Central memory CD8-positive, alpha-beta T cell (primary cell): Measurements from ENCODE around the gene WNT5B.
A peak's percentile ranks its signal among the peaks of the same experiment; 100 is the strongest.

Experiments
- ATAC-seq: fragments of 150-1000 bp; cut with Tn5 transposase; replicated peaks from 2 replicates; pipeline ENCODE4 v1.10.0; 2022; ENCODE audit warnings: mild to moderate bottlenecking, moderate FRiP score, moderate number of reproducible peaks; ENCODE audit not compliant: poor library complexity, severe bottlenecking; ENCODE audit errors: extremely low read depth
- DNase-seq, 2 donors: peaks; one replicate each; pipeline ENCODE4 v3.0.0; 2021; ENCODE audit warnings: low spot score in 2 of 2
- H3K27ac Mint-ChIP-seq: one replicate; pipeline ENCODE4 v1.8.0; 2022; ENCODE audit warnings: low read depth, mild to moderate bottlenecking, moderate library complexity, mixed read lengths
- H3K27me3 Mint-ChIP-seq: one replicate; pipeline ENCODE4 v1.8.0; 2022; ENCODE audit warnings: mixed read lengths
- H3K36me3 Mint-ChIP-seq: one replicate; pipeline ENCODE4 v1.8.0; 2022; ENCODE audit warnings: mild to moderate bottlenecking, moderate library complexity, mixed read lengths; ENCODE audit not compliant: insufficient read depth
- H3K4me1 Mint-ChIP-seq: one replicate; pipeline ENCODE4 v1.8.0; 2022; ENCODE audit warnings: mixed read lengths
- H3K4me3 Mint-ChIP-seq: one replicate; pipeline ENCODE4 v1.8.0; 2022; ENCODE audit warnings: mild to moderate bottlenecking, moderate library complexity, mixed read lengths
- H3K9me3 Mint-ChIP-seq: one replicate; pipeline ENCODE4 v1.8.0; 2022; ENCODE audit warnings: mixed read lengths

The WNT5B gene

GRCh38 chr12:1655225-1655788 is 26.3 kb downstream of the WNT5B start:
- Mint-ChIP-seq H3K27ac (no peak overlapping the region), H3K9me3 (no peaks in the 10 kb centered on the region), H3K27me3 (no peaks in the 10 kb centered on the region), H3K36me3 (peaks cover 2% of the 10 kb centered on the region), H3K4me1 (peaks cover 3% of the 10 kb centered on the region), H3K4me3 (no peak overlapping the region)
- ATAC-seq (no peak), DNase-seq (no peak)

- no peaks in the 10 kb centered on the region for H3K27me3 Mint-ChIP-seq
- no peak overlapping the region for H3K4me3 Mint-ChIP-seq
- ATAC-seq, result no peak
- H3K27ac Mint-ChIP-seq, result no peak overlapping the region
- peaks cover 5% of the 10 kb centered on the region for H3K36me3 Mint-ChIP-seq
- H3K9me3 Mint-ChIP-seq, result no peaks in the 10 kb centered on the region
- H3K4me1 Mint-ChIP-seq, result peaks cover 7% of the 10 kb centered on the region
- DNase-seq, result no peak
These were observed 27.9 kb downstream of the WNT5B start for GRCh38 chr12:1656902-1657301.

- H3K27me3 Mint-ChIP-seq, result no peaks in the 10 kb centered on the region
- no peak for ATAC-seq
- H3K36me3 Mint-ChIP-seq, result peaks cover 6% of the 10 kb centered on the region
- H3K4me3 Mint-ChIP-seq, result no peak overlapping the region
- H3K4me1 Mint-ChIP-seq, result peaks cover 7% of the 10 kb centered on the region
- no peaks in the 10 kb centered on the region for H3K9me3 Mint-ChIP-seq
- H3K27ac Mint-ChIP-seq, result no peak overlapping the region
- no peak for DNase-seq
These were observed 28.7 kb downstream of the WNT5B start for GRCh38 chr12:1657688-1658087.

- H3K36me3 Mint-ChIP-seq, result peaks cover 11% of the 10 kb centered on the region
- DNase-seq, result peak; percentile 39 to 47
- H3K27me3 Mint-ChIP-seq, result no peaks in the 10 kb centered on the region
- H3K9me3 Mint-ChIP-seq, result no peaks in the 10 kb centered on the region
- peaks cover 26% of the 10 kb centered on the region for H3K4me1 Mint-ChIP-seq
- peak; percentile 55 for ATAC-seq
- peak overlapping the region; percentile 80 for H3K27ac Mint-ChIP-seq
- peak overlapping the region; percentile 25 for H3K4me3 Mint-ChIP-seq
These were observed 31.5 kb downstream of the WNT5B start for GRCh38 chr12:1660304-1661187.

GRCh38 chr12:1661553-1662335 is 32.7 kb downstream of the WNT5B start:
- Mint-ChIP-seq H3K27ac (peak overlapping the region; percentile 74), H3K27me3 (no peaks in the 10 kb centered on the region), H3K4me1 (peaks cover 28% of the 10 kb centered on the region), H3K36me3 (peaks cover 11% of the 10 kb centered on the region), H3K9me3 (no peaks in the 10 kb centered on the region), H3K4me3 (peak overlapping the region; percentile 73)
- ATAC-seq (peak; percentile 87), DNase-seq (peak; percentile 70 to 86)

- DNase-seq (no peak), ATAC-seq (no peak)
- peaks cover 11% of the 10 kb centered on the region for H3K36me3 Mint-ChIP-seq
- no peaks in the 10 kb centered on the region for H3K9me3 Mint-ChIP-seq
- H3K27me3 Mint-ChIP-seq, result no peaks in the 10 kb centered on the region
- H3K4me3 Mint-ChIP-seq, result peak overlapping the region; percentile 73
- peak overlapping the region; percentile 74 for H3K27ac Mint-ChIP-seq
- peaks cover 38% of the 10 kb centered on the region for H3K4me1 Mint-ChIP-seq
These were observed 33.9 kb downstream of the WNT5B start for GRCh38 chr12:1662761-1663439.

- Mint-ChIP-seq H3K9me3 (no peaks in the 10 kb centered on the region), H3K4me1 (peaks cover 43% of the 10 kb centered on the region), H3K27me3 (no peaks in the 10 kb centered on the region), H3K36me3 (peaks cover 11% of the 10 kb centered on the region), H3K4me3 (peak overlapping the region; percentile 73), H3K27ac (peak overlapping the region; percentile 74)
- no peak for DNase-seq
- no peak for ATAC-seq
These were observed 34.6 kb downstream of the WNT5B start for GRCh38 chr12:1663440-1664132.

GRCh38 chr12:1665366-1665765 is 36.3 kb downstream of the WNT5B start:
- H3K27me3 Mint-ChIP-seq, result no peaks in the 10 kb centered on the region
- H3K4me3 Mint-ChIP-seq, result no peak overlapping the region
- ATAC-seq (no peak), DNase-seq (no peak)
- H3K9me3 Mint-ChIP-seq, result no peaks in the 10 kb centered on the region
- H3K36me3 Mint-ChIP-seq, result peaks cover 13% of the 10 kb centered on the region
- H3K27ac Mint-ChIP-seq, result peak overlapping the region; percentile 54
- H3K4me1 Mint-ChIP-seq, result peaks cover 53% of the 10 kb centered on the region

GRCh38 chr12:1666215-1666614 is 37.2 kb downstream of the WNT5B start:
- Mint-ChIP-seq H3K4me1 (peaks cover 58% of the 10 kb centered on the region), H3K4me3 (no peak overlapping the region), H3K9me3 (no peaks in the 10 kb centered on the region), H3K27ac (peak overlapping the region; percentile 89), H3K36me3 (peaks cover 13% of the 10 kb centered on the region), H3K27me3 (no peaks in the 10 kb centered on the region)
- ATAC-seq, result no peak
- DNase-seq, result no peak

- Mint-ChIP-seq H3K36me3 (peaks cover 12% of the 10 kb centered on the region), H3K27me3 (no peaks in the 10 kb centered on the region), H3K27ac (peak overlapping the region; percentile 89), H3K9me3 (no peaks in the 10 kb centered on the region), H3K4me1 (peaks cover 60% of the 10 kb centered on the region), H3K4me3 (peak overlapping the region; percentile 53)
- no peak for DNase-seq
- ATAC-seq, result no peak
These were observed 37.7 kb downstream of the WNT5B start for GRCh38 chr12:1666685-1667162.

GRCh38 chr12:1668833-1669543 is 40.0 kb downstream of the WNT5B start:
- Mint-ChIP-seq H3K4me1 (peaks cover 48% of the 10 kb centered on the region), H3K27me3 (no peaks in the 10 kb centered on the region), H3K9me3 (no peaks in the 10 kb centered on the region), H3K36me3 (peaks cover 4% of the 10 kb centered on the region), H3K27ac (peak overlapping the region; percentile 77), H3K4me3 (peak overlapping the region; percentile 22)
- ATAC-seq (peak; percentile 19), DNase-seq (no peak)
